Mesodermal cell (in vitro differentiated cells): ENCODE data around the gene CCNJL.

Source experiments
- H3K27ac ChIP-seq: 2 replicates; pipeline ENCODE4 v1.7.0; 2013; ENCODE audit warnings: mild to moderate bottlenecking, low read depth, low read length, moderate library complexity; ENCODE audit not compliant: severe bottlenecking
- H3K36me3 ChIP-seq: 2 replicates; pipeline ENCODE4 v1.7.1; 2013; ENCODE audit warnings: mild to moderate bottlenecking, low read length, moderate library complexity; ENCODE audit not compliant: control insufficient read depth, insufficient read depth
- H3K4me1 ChIP-seq: one replicate; pipeline ENCODE4 v1.7.1; 2013; ENCODE audit warnings: mild to moderate bottlenecking, low read length; ENCODE audit not compliant: insufficient read depth, control insufficient read depth, poor library complexity, severe bottlenecking
- H3K4me3 ChIP-seq: 2 replicates; pipeline ENCODE4 v1.7.0; 2013; ENCODE audit warnings: low read length, control low read depth, mild to moderate bottlenecking; ENCODE audit not compliant: insufficient read depth, poor library complexity, severe bottlenecking; ENCODE audit errors: extremely low read depth
- H3K9me3 ChIP-seq: 2 replicates; pipeline ENCODE4 v1.7.1; 2013; ENCODE audit warnings: mild to moderate bottlenecking, low read length, moderate library complexity; ENCODE audit not compliant: control insufficient read depth
- WGBS, 2 experiments: methylation state at CpG; one replicate each; pipeline ENCODE4 v1.1.5; 2013; ENCODE audit warnings: missing lambda C conversion rate in 2 of 2; ENCODE audit not compliant: insufficient coverage in 2 of 2; 5-methylcytosine and 5-hydroxymethylcytosine counted together

Gene CCNJL

GRCh38 chr5:160262151-160263074 is 50.0 kb downstream of the CCNJL start:
- peaks cover 26% of the 10 kb centered on the region for H3K4me1 ChIP-seq
- no peak overlapping the region for H3K4me3 ChIP-seq

GRCh38 chr5:160260881-160261815 is 51.2 kb downstream of the CCNJL start:
- Histone ChIP-seq H3K9me3 (no peaks in the 10 kb centered on the region), H3K36me3 (peaks cover 36% of the 10 kb centered on the region), H3K4me3 (no peak overlapping the region), H3K4me1 (peaks cover 26% of the 10 kb centered on the region), H3K27ac (peak overlapping the region; percentile 59)
- WGBS, 2 experiments: 76 to 80% methylated on average over 16 to 17 of the region's 22 CpGs

More at GRCh38 chr5:160262151-160263074, 50.0 kb downstream of the CCNJL start:
- H3K36me3 ChIP-seq: peaks cover 31% of the 10 kb centered on the region
- WGBS, 2 experiments: 81 to 82% methylated on average over 14 to 15 of the region's 16 CpGs
- H3K27ac ChIP-seq: peak overlapping the region; percentile 36
- H3K9me3 ChIP-seq: no peaks in the 10 kb centered on the region

- Histone ChIP-seq H3K27ac (no peak overlapping the region), H3K4me3 (no peak overlapping the region), H3K9me3 (no peaks in the 10 kb centered on the region), H3K36me3 (peaks cover 45% of the 10 kb centered on the region), H3K4me1 (peaks cover 26% of the 10 kb centered on the region)
- 87 to 90% methylated on average over 13 to 14 of the region's 14 CpGs for WGBS, 2 experiments
Measured at GRCh38 chr5:160260006-160260775, 52.2 kb downstream of the CCNJL start.

GRCh38 chr5:160259341-160259740 is 53.0 kb downstream of the CCNJL start:
- Histone ChIP-seq H3K4me1 (peaks cover 26% of the 10 kb centered on the region), H3K36me3 (peaks cover 51% of the 10 kb centered on the region), H3K27ac (no peak overlapping the region), H3K4me3 (no peak overlapping the region), H3K9me3 (no peaks in the 10 kb centered on the region)
- WGBS, 2 experiments: 93 to 100% methylated on average over 5 of the region's 7 CpGs

GRCh38 chr5:160254706-160255105 is 57.7 kb downstream of the CCNJL start:
- Histone ChIP-seq H3K27ac (no peak overlapping the region), H3K4me1 (no peaks in the 10 kb centered on the region), H3K9me3 (no peaks in the 10 kb centered on the region), H3K36me3 (peaks cover 80% of the 10 kb centered on the region), H3K4me3 (no peak overlapping the region)
- 94 to 100% methylated on average over 2 to 6 of the region's 6 CpGs for WGBS, 2 experiments

- WGBS, 2 experiments: 93 to 96% methylated on average over 17 of the region's 17 CpGs
- Histone ChIP-seq H3K4me1 (no peaks in the 10 kb centered on the region), H3K36me3 (peaks cover 68% of the 10 kb centered on the region), H3K27ac (no peak overlapping the region), H3K9me3 (no peaks in the 10 kb centered on the region), H3K4me3 (no peak overlapping the region)
Measured at GRCh38 chr5:160253441-160253840, 58.9 kb downstream of the CCNJL start.

GRCh38 chr5:160252916-160253315 is 59.4 kb downstream of the CCNJL start:
- 94 to 97% methylated on average over 5 of the region's 9 CpGs for whole genome bisulfite sequencing, 2 experiments
- Histone ChIP-seq H3K4me1 (no peaks in the 10 kb centered on the region), H3K4me3 (no peak overlapping the region), H3K36me3 (peaks cover 63% of the 10 kb centered on the region), H3K9me3 (no peaks in the 10 kb centered on the region), H3K27ac (no peak overlapping the region)

- Histone ChIP-seq H3K36me3 (peaks cover 59% of the 10 kb centered on the region), H3K4me1 (no peaks in the 10 kb centered on the region), H3K27ac (no peak overlapping the region), H3K4me3 (no peak overlapping the region), H3K9me3 (no peaks in the 10 kb centered on the region)
- WGBS, 2 experiments: 90 to 94% methylated on average over 9 to 11 of the region's 14 CpGs
Measured at GRCh38 chr5:160251406-160252155, 60.8 kb downstream of the CCNJL start.

GRCh38 chr5:160250826-160251225 is 61.5 kb downstream of the CCNJL start:
- 100% methylated on average over 1 to 2 of the region's 2 CpGs for WGBS, 2 experiments

More at GRCh38 chr5:160250826-160251225, 61.5 kb downstream of the CCNJL start:
- H3K4me1 ChIP-seq: no peaks in the 10 kb centered on the region
- H3K9me3 ChIP-seq: no peaks in the 10 kb centered on the region
- H3K4me3 ChIP-seq: no peak overlapping the region
- H3K36me3 ChIP-seq: peaks cover 52% of the 10 kb centered on the region
- H3K27ac ChIP-seq: no peak overlapping the region
